ENCODE measurements around the gene KIF2A.
A peak's percentile ranks its signal among the peaks of the same experiment; 100 is the strongest.

KIF2A gene

GRCh38 chr5:62291829-62292228 lies 14.2 kb upstream of the KIF2A start:
- peak in 1 of 2 donors; percentile 35 for DNase-seq (ENCODE audit: low read depth in 2 of 2)

DNA sequence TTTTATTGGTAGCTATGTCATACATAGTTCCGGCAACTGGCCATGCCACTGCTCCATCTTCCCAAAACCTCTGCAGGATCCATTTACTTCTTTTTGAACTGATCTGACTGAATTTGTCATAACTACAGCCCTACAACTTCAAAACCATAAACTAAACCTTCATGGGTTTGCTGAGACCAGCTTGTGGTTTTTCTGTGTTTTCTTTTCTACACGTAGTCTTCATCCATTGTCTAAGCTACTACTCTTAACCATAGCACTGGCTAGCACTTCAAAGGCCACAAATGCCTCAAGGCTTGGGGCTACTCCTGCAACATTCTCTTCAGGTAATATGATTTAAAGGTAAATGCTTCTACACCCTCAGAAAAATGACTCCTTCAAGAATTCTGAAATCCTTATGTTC lies 9.0 kb upstream of the KIF2A start:
- DNase-seq (ENCODE audit: low read depth in 2 of 2), result no peak

DNA sequence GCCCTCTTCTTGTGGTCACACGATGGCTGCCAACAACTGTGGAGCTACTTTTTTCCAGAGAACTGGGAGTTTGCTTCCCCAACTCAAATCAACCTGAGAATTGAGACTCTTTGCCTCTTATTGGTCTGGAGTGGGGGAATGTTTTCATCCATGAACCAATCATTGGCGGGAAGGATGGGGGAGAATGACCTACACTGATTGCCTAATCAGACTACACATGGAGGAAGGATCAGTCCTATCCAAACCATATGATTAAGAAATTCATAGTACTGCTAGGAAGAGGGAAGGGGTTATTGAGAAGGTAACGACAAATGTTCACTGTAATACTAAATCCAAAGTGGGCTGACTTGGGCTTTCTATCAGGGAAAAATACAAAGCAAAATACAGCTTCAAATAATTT lies 7.9 kb upstream of the KIF2A start:
- DNase-seq (ENCODE audit: low read depth in 2 of 2), result no peak

DNA sequence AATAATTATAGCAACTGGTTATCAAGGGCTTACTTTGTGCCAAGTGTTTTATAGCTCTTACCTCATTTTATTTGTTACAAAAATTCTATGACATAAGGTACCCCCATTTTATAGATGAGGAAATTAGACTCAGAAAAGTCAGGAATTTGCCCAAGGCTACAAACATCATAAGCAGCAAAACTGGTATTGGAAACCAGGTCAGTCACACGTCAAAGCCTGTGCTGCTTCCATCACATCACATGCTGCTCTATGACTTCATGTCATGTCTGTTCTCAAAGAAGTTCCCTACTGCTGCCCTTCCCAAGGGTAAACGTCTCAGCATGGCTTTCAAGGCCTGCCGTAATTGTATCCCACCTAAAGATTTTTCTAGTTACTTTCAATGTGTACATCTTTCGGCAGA lies 6.9 kb upstream of the KIF2A start:
- DNase-seq (ENCODE audit: low read depth in 2 of 2), result no peak

GRCh38 chr5:62299600-62299999 lies 6.4 kb upstream of the KIF2A start:
- DNase-seq (ENCODE audit: low read depth in 2 of 2), result no peak

- DNase-seq (ENCODE audit: low read depth in 2 of 2), result no peak
Observed at GRCh38 chr5:62305358-62305714, 670 bp upstream of the KIF2A start.

GRCh38 chr5:62306323-62306895 lies 403 bp downstream of the KIF2A start:
- peak in 1 of 2 donors; percentile 44 for DNase-seq (ENCODE audit: low read depth in 2 of 2)

GRCh38 chr5:62306896-62307689 lies 1.1 kb downstream of the KIF2A start:
- peak; percentile 43 to 56 for DNase-seq (ENCODE audit: low read depth in 2 of 2)

DNA sequence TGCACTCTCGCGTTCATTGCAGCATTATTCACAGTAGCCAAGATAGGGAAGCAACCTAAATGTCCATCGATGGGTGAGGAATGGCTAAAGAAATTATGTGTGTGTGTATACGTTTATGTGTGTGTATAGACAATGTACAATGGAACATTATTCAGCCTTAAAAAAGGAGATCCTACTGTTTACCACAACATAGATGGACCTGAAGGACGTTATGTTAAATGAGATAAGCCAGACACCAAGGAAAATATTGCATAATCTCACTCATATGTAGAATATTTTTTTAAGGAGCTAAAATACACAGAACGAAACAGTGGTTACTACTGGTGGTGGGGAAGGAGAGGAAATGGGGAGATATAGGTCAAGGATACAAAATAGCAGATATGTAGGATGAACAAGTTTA lies 2.4 kb downstream of the KIF2A start:
- no peak for DNase-seq (ENCODE audit: low read depth in 2 of 2)

DNA sequence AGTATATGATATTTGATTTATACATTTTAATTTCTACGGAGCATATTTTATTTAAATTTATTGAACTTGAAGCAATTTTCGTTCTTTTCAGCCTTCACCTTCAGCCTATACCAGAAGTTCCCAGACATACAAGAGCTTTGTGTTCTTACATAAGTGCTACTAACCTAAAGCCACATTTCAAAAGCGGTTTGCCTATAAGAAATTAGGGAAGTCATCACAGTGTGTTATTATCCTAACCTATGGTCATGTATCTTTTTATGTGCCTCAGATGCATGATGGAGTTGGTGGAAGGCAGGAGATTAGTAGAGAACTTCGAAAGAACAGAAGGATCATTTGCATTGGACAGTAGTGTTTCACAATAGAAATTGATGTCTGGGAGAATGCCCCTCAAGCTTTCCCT lies 3.1 kb downstream of the KIF2A start:
- DNase-seq (ENCODE audit: low read depth in 2 of 2), result no peak

GRCh38 chr5:62310426-62311143 lies 4.6 kb downstream of the KIF2A start:
- DNase-seq (ENCODE audit: low read depth in 2 of 2), result no peak

DNA sequence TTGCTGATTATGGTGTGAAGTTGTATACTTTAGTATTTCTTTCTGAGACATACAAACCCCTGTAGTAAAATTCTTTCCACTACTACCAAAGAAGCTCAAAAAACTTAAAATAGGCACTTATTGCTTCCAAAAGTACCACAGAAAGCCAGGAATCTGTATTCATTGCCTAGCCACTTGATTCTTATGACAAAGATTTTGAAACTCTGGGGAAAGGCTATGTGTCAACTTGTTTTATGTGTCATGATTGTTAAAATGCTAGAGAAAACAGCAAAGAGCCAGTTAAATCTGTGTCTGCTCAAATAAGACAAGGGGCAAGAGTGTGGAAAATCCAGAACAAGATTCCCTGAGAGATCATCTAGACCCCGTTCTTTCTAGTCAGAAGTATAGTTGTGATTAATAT lies 6.0 kb downstream of the KIF2A start:
- no peak for DNase-seq (ENCODE audit: low read depth in 2 of 2)

GRCh38 chr5:62312674-62313073 lies 6.7 kb downstream of the KIF2A start:
- DNase-seq (ENCODE audit: low read depth in 2 of 2), result no peak

DNA sequence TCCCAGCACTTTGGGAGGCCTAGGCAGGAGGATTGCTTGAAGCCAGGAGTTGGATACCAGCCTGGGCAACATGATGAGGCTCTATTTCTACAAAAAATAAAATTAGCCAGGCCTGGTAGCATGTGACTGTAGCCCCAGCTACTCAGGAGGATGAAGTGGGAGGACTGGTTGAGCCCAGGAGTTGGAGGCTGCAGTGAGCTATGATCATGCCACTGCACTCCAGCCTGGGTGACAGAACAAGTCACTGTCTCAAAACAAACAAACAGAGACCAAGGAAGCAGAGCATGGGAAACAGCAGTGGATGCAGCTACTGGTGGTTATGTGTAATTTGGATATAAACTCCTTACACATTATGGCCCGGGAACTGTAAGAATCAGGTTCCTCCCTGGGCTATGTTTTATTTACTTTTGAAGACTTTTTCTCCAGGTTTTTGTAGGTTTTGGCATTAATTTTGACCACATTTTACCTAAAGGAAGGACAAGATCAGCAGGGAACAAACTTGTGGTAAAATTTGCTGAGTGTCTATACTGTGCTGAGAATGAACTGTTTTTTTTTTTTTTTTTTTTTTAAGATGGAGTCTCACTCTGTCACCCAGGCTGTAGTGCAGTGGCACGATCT lies 8.3 kb downstream of the KIF2A start:
- DNase-seq (ENCODE audit: low read depth in 2 of 2), result no peak

- DNase-seq (ENCODE audit: low read depth in 2 of 2), result no peak
Observed at GRCh38 chr5:62315376-62316175, 9.6 kb downstream of the KIF2A start.

DNA sequence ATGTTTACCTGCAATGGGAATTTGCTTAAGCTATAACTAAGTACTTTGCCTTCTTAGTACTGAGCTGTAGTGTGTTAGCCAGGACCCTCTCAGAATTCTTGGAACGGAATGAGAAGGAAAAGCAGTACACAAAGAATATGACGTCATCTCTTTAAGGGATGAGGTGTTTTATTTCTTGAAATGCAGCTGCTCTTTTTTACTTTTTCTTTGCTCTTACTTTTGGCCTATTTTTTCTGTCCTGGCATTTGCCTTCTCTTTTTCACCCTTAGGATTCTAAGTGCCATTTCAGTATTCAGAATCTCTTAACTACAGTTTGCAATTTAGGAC lies 10.1 kb downstream of the KIF2A start:
- no peak for DNase-seq (ENCODE audit: low read depth in 2 of 2)

- DNase-seq (ENCODE audit: low read depth in 2 of 2), result no peak
Observed at GRCh38 chr5:62317810-62318209, 11.8 kb downstream of the KIF2A start.

DNA sequence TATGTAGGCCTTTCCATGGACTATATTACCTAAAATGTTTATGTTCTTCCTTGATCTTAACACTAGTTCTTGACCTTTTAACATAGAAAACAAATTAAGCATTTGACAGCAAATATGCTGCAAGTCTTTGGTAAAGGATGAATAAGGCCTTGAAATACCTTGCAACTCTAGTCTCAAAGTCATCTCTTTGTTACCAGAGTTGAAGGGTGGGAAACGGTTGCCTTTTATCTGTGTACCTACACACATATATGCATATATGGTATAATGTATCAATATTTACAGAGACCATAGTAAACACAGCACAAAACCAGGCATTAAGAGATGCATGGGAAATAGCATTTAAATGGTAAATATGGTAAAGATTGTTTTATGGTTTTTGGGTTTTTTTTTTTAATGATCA lies 16.5 kb downstream of the KIF2A start:
- no peak for DNase-seq (ENCODE audit: low read depth in 2 of 2)

GRCh38 chr5:62326302-62326701 lies 20.3 kb downstream of the KIF2A start:
- no peak for DNase-seq (ENCODE audit: low read depth in 2 of 2)

DNA sequence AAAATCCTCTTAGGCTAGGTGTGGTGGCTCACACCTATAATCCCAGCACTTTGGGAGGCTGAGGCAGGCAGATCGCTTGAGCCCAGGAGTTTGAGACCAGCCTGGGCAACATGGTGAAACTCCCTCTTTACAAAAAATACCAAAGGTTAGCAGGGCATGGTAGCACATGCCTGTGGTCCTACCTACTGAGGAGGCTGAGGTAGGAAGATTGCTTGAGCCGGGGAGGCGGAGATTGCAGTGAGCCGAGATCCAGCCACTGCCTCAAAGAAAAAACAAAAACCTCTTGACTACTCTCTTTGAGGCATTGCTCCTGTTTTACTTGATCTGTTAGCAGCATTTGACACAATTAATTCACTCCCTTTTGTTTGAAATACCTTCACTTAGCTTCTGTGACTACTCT lies 20.7 kb downstream of the KIF2A start:
- DNase-seq (ENCODE audit: low read depth in 2 of 2), result no peak

GRCh38 chr5:62327138-62328053 lies 21.4 kb downstream of the KIF2A start:
- DNase-seq (ENCODE audit: low read depth in 2 of 2), result no peak

Measured in stimulated activated CD4-positive, alpha-beta T cell treated with anti-CD3 and anti-CD28 coated beads, Interleukin-4, amount 100 ng/mL, for 48 hours (primary cell).